SK-N-SH (cell line): Measurements from ENCODE around the gene LRRC25. TPM values are rescaled to one million over a fixed set of nuclear protein-coding genes. Genes with fewer than 3 reads are reported as not detected.

Experiments
- CTCF ChIA-PET: fragments of 300-600, 350-600 bp; formaldehyde crosslinking; extraction: SDS; loops from one replicate; lab custom pipeline; 2021; lab: Yijun Ruan, JAX
- POLR2A ChIA-PET: fragments of 350-600 bp; sonication (Branson Sonifier 250); formaldehyde crosslinking; extraction: SDS; loops from one replicate; lab custom pipeline; 2020; ENCODE audit warnings: antibody characterized with exemption, inconsistent platforms; lab: Yijun Ruan, JAX
- DNase-seq: peaks from one replicate; pipeline ENCODE4 v3.0.0; 2012
- H2AFZ ChIP-seq: fragments of 200-600 bp; sonication (generic); 2 replicates; pipeline ENCODE4 v1.8.1; 2016; ENCODE audit warnings: antibody characterized with exemption, mild to moderate bottlenecking, low read depth
- H3F3A ChIP-seq: fragments of 200-600 bp; sonication (generic); replicated peaks from 2 replicates; pipeline ENCODE3; 2016; ENCODE audit warnings: antibody characterized with exemption, mild to moderate bottlenecking; ENCODE audit not compliant: insufficient read depth
- H3K27ac ChIP-seq, 2 experiments: fragments of 200-500 bp in 1 of 2; fragments of 200-600 bp in 1 of 2; sonication (Bioruptor generic) in 1 of 2; sonication (generic), shearing (Covaris generic) in 1 of 2; 2 replicates each; pipeline versions ENCODE4 v1.5.1 to v1.6.1; 2014 to 2016; ENCODE audit warnings: low read depth in 2 of 2, inconsistent platforms in 1 of 2, low read length in 1 of 2, mild to moderate bottlenecking in 1 of 2, mixed read lengths in 1 of 2
- H3K27me3 ChIP-seq: fragments of 200-600 bp; sonication (generic), shearing (Covaris generic); 2 replicates; pipeline ENCODE4 v1.6.1; 2016; ENCODE audit warnings: mixed run types; ENCODE audit not compliant: insufficient read depth
- H3K36me3 ChIP-seq, 2 experiments: fragments of 200-500 bp in 1 of 2; fragments of 200-600 bp in 1 of 2; sonication (Bioruptor generic) in 1 of 2; sonication (generic) in 1 of 2; replicated peaks in 1 of 2; 2 replicates each; pipeline versions ENCODE3 to v1.5.1; 2014 to 2016; ENCODE audit warnings: low read length in 1 of 2, mild to moderate bottlenecking in 1 of 2; ENCODE audit not compliant: insufficient read depth in 2 of 2, control insufficient read depth in 1 of 2
- H3K4me1 ChIP-seq, 2 experiments: fragments of 200-500 bp in 1 of 2; fragments of 200-600 bp in 1 of 2; sonication (Bioruptor generic) in 1 of 2; sonication (generic), shearing (Covaris generic) in 1 of 2; 2 replicates each; pipeline versions ENCODE4 v1.5.1 to v1.6.1; 2014 to 2016; ENCODE audit warnings: low read depth in 1 of 2, low read length in 1 of 2, mixed run types in 1 of 2; ENCODE audit not compliant: insufficient read depth in 2 of 2, control insufficient read depth in 1 of 2
- H3K4me2 ChIP-seq: fragments of 200-600 bp; sonication (generic), shearing (Covaris generic); 2 replicates; pipeline ENCODE4 v1.6.1; 2017; ENCODE audit warnings: mixed run types
- H3K4me3 ChIP-seq, 2 experiments: fragments of 200-500 bp in 1 of 2; fragments of 200-600 bp in 1 of 2; sonication (Bioruptor generic) in 1 of 2; sonication (generic), shearing (Covaris generic) in 1 of 2; 2 replicates each; pipeline versions ENCODE4 v1.5.1 to v1.8.1; 2014 to 2016; ENCODE audit warnings: low read depth in 2 of 2, inconsistent platforms in 1 of 2, low read length in 1 of 2, mild to moderate bottlenecking in 1 of 2, mixed read lengths in 1 of 2, moderate library complexity in 1 of 2
- H3K79me2 ChIP-seq: fragments of 200-600 bp; sonication (generic); 2 replicates; pipeline ENCODE4 v1.8.1; 2017; ENCODE audit warnings: mild to moderate bottlenecking; ENCODE audit not compliant: insufficient read depth
- H3K9ac ChIP-seq: fragments of 200-600 bp; sonication (generic); 2 replicates; pipeline ENCODE4 v1.6.1; 2017; ENCODE audit warnings: mixed run types
- H3K9me2 ChIP-seq: fragments of 200-600 bp; sonication (generic); 2 replicates; pipeline ENCODE4 v1.6.1; 2017; ENCODE audit warnings: mixed run types
- H3K9me3 ChIP-seq: fragments of 200-600 bp; sonication (generic); 2 replicates; pipeline ENCODE4 v1.6.1; 2017; ENCODE audit warnings: mixed run types, mild to moderate bottlenecking, moderate library complexity
- H4K20me1 ChIP-seq: fragments of 200-600 bp; sonication (generic); 2 replicates; pipeline ENCODE4 v1.6.1; 2017; ENCODE audit warnings: mild to moderate bottlenecking, mixed run types; ENCODE audit not compliant: insufficient read depth
- CHD2 ChIP-seq: fragments of 150-350 bp; IDR thresholded peaks from 2 replicates; pipeline ENCODE4 v1.6.1; 2018; ENCODE audit warnings: low read length; ENCODE audit not compliant: partially characterized antibody
- ELF1 ChIP-seq: IDR thresholded peaks from 2 replicates; pipeline ENCODE4 v1.4.0; 2012
- GABPA ChIP-seq: IDR thresholded peaks from 2 replicates; pipeline ENCODE4 v1.4.0; 2012; ENCODE audit warnings: low read depth, mild to moderate bottlenecking
- JUND ChIP-seq: IDR thresholded peaks from 2 replicates; pipeline ENCODE4 v1.4.0; 2012
- NFIC ChIP-seq: IDR thresholded peaks from 2 replicates; pipeline ENCODE4 v1.4.0; 2012; ENCODE audit warnings: borderline replicate concordance
- RAD21 ChIP-seq: IDR thresholded peaks from 2 replicates; pipeline ENCODE4 v1.6.1; 2012; ENCODE audit warnings: mild to moderate bottlenecking, low read length
- RCOR1 ChIP-seq: fragments of 150-350 bp; IDR thresholded peaks from 2 replicates; pipeline ENCODE4 v1.6.1; 2017; ENCODE audit warnings: antibody characterized with exemption, low read length
- REST ChIP-seq: IDR thresholded peaks from 2 replicates; pipeline ENCODE4 v1.6.1; 2012; ENCODE audit warnings: mild to moderate bottlenecking, low read depth, low read length, moderate library complexity
- RFX5 ChIP-seq: IDR thresholded peaks from 2 replicates; pipeline ENCODE4 v1.6.1; 2012; ENCODE audit warnings: mild to moderate bottlenecking, improper control_type of control experiment, low read length
- WGBS: methylation state at CpG from one replicate; pipeline ENCODE4 v1.1.6; 2017; ENCODE audit warnings: low lambda C conversion rate; 5-methylcytosine and 5-hydroxymethylcytosine counted together
- polyA plus RNA-seq, 3 experiments: library from polyadenylated mRNA; depleted of rRNA; stranded (reverse); fragments of >200 nt; gene quantifications; 2 replicates each; pipeline ENCODE4 v1.2.3, GENCODE V29; 2012
- TF ChIP-seq, protein P1 (sequence below): fragments of 200-600 bp; sonication (generic); IDR thresholded peaks from 2 replicates; pipeline ENCODE4 v1.6.1; 2017; ENCODE audit warnings: antibody characterized with exemption, mild to moderate bottlenecking, moderate library complexity
- TF ChIP-seq, protein P2 (sequence below): fragments of 150-350 bp; IDR thresholded peaks from 2 replicates; pipeline ENCODE4 v1.6.1; 2016; ENCODE audit warnings: mild to moderate bottlenecking, low read depth, low read length

The LRRC25 gene
- polyA plus RNA-seq, 1 of the 3 experiments (the other 2 are of a cell fraction) = not detected

- POLR2A ChIA-PET = no interaction called here
- Histone ChIP-seq H3K4me2 (no peak overlapping the region), H3K9me3 (no peaks in the 10 kb centered on the region), H3F3A (peaks cover 5% of the 10 kb centered on the region), H3K4me1 (no peaks in the 10 kb centered on the region), H3K27ac (no peak overlapping the region), H3K9ac (no peak overlapping the region), H3K4me3 (no peak overlapping the region), H3K36me3 (no peaks in the 10 kb centered on the region), H3K9me2 (no peaks in the 10 kb centered on the region), H3K27me3 (no peaks in the 10 kb centered on the region), H4K20me1 (no peaks in the 10 kb centered on the region), H3K79me2 (no peaks in the 10 kb centered on the region), H2AFZ (no peak overlapping the region)
- CTCF ChIA-PET = interaction anchor here (0.8 to 9.3 kb wide), 14 partner anchors 9 to 239 kb away, joined by 3 to 217 read pairs (median 8); partner anchors contain the start of genes GDF15, PGPEP1 and SSBP4
- WGBS = 80% methylated on average over 9 of the region's 9 CpGs
- no peak for TF ChIP-seq NFIC
- no peak for TF ChIP-seq CHD2
- TF ChIP-seq, protein P1, sequence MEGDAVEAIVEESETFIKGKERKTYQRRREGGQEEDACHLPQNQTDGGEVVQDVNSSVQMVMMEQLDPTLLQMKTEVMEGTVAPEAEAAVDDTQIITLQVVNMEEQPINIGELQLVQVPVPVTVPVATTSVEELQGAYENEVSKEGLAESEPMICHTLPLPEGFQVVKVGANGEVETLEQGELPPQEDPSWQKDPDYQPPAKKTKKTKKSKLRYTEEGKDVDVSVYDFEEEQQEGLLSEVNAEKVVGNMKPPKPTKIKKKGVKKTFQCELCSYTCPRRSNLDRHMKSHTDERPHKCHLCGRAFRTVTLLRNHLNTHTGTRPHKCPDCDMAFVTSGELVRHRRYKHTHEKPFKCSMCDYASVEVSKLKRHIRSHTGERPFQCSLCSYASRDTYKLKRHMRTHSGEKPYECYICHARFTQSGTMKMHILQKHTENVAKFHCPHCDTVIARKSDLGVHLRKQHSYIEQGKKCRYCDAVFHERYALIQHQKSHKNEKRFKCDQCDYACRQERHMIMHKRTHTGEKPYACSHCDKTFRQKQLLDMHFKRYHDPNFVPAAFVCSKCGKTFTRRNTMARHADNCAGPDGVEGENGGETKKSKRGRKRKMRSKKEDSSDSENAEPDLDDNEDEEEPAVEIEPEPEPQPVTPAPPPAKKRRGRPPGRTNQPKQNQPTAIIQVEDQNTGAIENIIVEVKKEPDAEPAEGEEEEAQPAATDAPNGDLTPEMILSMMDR = no peak
- no peak for TF ChIP-seq RAD21
- TF ChIP-seq, protein P2, sequence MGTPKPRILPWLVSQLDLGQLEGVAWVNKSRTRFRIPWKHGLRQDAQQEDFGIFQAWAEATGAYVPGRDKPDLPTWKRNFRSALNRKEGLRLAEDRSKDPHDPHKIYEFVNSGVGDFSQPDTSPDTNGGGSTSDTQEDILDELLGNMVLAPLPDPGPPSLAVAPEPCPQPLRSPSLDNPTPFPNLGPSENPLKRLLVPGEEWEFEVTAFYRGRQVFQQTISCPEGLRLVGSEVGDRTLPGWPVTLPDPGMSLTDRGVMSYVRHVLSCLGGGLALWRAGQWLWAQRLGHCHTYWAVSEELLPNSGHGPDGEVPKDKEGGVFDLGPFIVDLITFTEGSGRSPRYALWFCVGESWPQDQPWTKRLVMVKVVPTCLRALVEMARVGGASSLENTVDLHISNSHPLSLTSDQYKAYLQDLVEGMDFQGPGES = no peak
- TF ChIP-seq JUND = no peak
- TF ChIP-seq ELF1 = no peak
- TF ChIP-seq GABPA = no peak
- no peak for TF ChIP-seq RCOR1
- no peak for TF ChIP-seq REST
- no peak for TF ChIP-seq RFX5
- no peak for DNase-seq
These were observed 46.9 kb downstream of the LRRC25 start for GRCh38 chr19:18350490-18350889.
